ENCODE measurements around the gene ATP6V0D1. TPM values are rescaled to one million over a fixed set of nuclear protein-coding genes. Genes with fewer than 3 reads are reported as not detected.
"Not testable (repeated sequence)": the region's sequence is repeated elsewhere in the genome, so short reads cannot be mapped to it uniquely, and the experiment has no call there.

The ATP6V0D1 gene
- total RNA-seq, 2 donors from 2014 or later, result 79.7 to 95.7 TPM

DNA sequence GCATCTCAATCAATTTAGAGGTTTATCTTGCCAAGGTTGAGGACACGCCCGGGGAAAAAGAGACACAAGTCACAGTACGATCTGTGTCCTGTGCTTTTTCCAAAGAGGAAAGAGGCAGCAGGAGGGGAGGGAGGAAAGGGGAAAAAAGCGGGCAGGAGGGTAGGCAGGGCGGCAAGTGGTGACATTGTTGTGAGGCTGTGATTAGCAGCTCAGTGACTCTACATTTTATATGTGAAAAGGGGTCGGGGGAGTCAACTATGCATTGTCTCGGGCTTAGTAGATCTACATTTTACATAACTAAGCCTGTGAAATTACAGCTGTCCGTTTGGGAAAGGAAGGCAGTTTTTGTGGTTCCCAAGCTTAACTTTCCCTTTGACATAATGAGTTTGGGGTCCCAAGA lies 25.5 kb upstream of the ATP6V0D1 start:
- no peaks in the 10 kb centered on the region for H3K9me3 ChIP-seq
- no peaks in the 10 kb centered on the region for H3K36me3 ChIP-seq
- H3K27me3 ChIP-seq, result no peaks in the 10 kb centered on the region
- DNase-seq (ENCODE audit: low spot score), result no peak
- H3K4me3 ChIP-seq, result no peak overlapping the region
- no peak overlapping the region for H3K27ac ChIP-seq
- TF ChIP-seq, protein P1, sequence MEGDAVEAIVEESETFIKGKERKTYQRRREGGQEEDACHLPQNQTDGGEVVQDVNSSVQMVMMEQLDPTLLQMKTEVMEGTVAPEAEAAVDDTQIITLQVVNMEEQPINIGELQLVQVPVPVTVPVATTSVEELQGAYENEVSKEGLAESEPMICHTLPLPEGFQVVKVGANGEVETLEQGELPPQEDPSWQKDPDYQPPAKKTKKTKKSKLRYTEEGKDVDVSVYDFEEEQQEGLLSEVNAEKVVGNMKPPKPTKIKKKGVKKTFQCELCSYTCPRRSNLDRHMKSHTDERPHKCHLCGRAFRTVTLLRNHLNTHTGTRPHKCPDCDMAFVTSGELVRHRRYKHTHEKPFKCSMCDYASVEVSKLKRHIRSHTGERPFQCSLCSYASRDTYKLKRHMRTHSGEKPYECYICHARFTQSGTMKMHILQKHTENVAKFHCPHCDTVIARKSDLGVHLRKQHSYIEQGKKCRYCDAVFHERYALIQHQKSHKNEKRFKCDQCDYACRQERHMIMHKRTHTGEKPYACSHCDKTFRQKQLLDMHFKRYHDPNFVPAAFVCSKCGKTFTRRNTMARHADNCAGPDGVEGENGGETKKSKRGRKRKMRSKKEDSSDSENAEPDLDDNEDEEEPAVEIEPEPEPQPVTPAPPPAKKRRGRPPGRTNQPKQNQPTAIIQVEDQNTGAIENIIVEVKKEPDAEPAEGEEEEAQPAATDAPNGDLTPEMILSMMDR (IDR thresholded peaks at IDR 0.05), result no peak
- peaks cover 0 to 5% of the 10 kb centered on the region in 2 donors for H3K4me1 ChIP-seq

DNA sequence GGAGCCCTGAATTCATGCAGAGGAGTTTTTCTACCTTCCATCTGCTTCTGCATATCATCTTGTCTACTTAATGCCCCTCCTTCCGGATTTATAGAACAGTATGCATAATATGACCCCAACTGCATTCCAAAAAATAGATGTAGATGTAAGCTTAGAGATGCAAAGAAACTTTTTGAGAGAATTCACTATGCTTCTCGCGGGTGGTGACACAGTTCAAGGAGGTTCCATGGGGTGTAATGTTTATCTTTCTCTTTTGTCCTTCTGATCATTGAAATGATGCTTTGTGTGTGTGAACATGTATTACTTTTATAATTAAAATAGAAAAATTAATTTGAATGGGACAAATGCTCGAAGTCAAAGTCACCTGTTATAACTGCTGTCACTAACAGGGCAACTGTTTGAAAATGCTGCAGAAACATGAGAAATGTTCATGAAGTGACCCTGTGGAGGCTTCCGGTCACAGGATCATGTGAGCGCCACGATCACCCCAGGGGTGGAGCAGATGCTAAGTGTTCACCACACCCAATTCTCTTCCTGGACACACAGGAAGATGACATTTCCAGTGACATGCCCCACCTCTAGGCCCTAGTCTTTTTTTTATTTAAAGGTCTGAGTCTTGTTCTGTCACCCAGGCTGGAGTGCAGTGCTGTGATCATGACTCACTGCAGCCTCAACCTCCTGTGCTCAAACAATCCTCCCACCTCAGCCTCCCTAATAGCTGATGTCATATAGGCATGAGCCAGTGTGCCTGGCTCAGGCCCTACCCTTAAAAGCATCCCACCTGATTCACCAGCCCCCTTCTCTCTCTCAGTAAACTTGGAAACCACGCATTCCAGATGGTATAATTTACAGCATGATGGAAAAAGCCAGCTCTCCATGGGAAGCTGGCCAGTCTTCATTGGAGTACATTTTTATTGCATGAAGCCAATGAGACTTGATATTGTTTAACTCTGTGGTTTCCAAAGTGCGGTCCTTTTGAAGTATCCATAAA lies 23.4 kb upstream of the ATP6V0D1 start:
- Histone ChIP-seq H3K27me3 (no peaks in the 10 kb centered on the region), H3K27ac (peak overlapping the region; percentile 37 to 52), H3K36me3 (no peaks in the 10 kb centered on the region), H3K4me1 (peaks cover 0 to 5% of the 10 kb centered on the region in 2 donors), H3K4me3 (no peak overlapping the region), H3K9me3 (no peaks in the 10 kb centered on the region)
- DNase-seq (ENCODE audit: low spot score), result no peak
- TF ChIP-seq, protein P1 (IDR thresholded peaks at IDR 0.05), result no peak

DNA sequence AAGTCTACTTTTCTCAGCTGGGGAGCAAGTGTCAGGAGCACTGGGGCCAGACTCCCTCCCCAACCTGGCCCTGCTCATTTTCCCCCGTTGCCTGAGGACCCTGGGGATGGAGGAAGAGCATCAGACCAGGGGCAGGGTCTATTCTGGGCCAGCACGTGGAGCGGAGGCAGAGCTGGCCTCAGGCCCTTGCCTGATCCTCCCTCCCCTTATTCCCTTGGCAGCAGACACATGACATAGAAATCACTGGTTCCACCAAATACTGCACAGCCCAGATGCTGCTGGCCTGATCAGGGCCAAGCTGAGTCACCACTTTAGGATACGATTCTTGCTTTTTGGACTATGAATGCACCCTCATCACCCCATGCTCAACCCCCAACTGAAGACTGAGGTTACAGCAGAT lies 18.1 kb upstream of the ATP6V0D1 start:
- no peak overlapping the region for H3K27ac ChIP-seq

DNA sequence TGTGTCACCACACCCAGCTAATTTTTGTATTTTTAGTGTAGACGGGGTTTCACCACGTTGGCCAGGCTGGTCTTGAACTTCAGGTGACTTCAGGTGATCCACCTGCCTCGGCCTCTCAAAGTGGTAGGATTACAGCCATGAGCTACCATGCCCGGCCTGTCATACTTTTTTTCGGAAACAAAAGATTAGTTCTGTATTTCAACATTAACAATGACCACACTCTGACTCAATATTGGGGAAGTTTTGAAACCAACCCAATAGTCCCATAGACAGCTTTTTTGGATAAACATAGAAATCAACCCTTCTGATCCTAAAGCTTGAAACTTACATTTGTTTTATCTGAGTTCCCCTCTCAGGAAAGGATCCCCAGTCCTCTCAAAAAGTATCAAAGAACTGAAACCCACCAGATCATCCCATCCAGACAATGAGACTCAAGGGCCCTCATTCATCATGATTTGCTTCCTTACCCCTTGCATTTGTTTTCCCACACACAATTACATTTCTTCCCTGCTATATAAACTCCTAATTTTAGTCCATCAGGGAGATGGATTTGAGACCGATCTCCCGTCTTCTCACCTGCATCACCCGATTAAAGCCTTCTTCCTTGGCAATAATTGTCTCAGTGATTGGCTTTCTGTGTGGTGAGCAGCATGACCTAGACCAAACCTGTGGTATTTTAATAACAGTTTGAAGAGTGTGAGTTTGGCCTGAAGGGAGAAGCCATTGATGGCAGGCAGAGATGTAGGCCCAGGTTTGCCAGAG lies 9.6 kb upstream of the ATP6V0D1 start:
- no peaks in the 10 kb centered on the region for H3K9me3 ChIP-seq
- peak overlapping the region; percentile 16 to 27 for H3K27ac ChIP-seq
- H3K36me3 ChIP-seq, result no peaks in the 10 kb centered on the region
- DNase-seq (ENCODE audit: low spot score), result no peak
- TF ChIP-seq, protein P1 (IDR thresholded peaks at IDR 0.05), result no peak
- no peak overlapping the region for H3K4me3 ChIP-seq
- peaks cover 0 to 25% of the 10 kb centered on the region in 2 donors for H3K4me1 ChIP-seq
- H3K27me3 ChIP-seq, result no peaks in the 10 kb centered on the region

More for the DNA sequence above, 18.1 kb upstream of the ATP6V0D1 start:
- Histone ChIP-seq H3K9me3 (no peaks in the 10 kb centered on the region), H3K4me1 (peaks cover 0 to 4% of the 10 kb centered on the region in 2 donors), H3K27me3 (no peaks in the 10 kb centered on the region), H3K36me3 (no peaks in the 10 kb centered on the region), H3K4me3 (no peak overlapping the region)
- TF ChIP-seq, protein P1 (IDR thresholded peaks at IDR 0.05), result no peak
- DNase-seq (ENCODE audit: low spot score), result no peak

DNA sequence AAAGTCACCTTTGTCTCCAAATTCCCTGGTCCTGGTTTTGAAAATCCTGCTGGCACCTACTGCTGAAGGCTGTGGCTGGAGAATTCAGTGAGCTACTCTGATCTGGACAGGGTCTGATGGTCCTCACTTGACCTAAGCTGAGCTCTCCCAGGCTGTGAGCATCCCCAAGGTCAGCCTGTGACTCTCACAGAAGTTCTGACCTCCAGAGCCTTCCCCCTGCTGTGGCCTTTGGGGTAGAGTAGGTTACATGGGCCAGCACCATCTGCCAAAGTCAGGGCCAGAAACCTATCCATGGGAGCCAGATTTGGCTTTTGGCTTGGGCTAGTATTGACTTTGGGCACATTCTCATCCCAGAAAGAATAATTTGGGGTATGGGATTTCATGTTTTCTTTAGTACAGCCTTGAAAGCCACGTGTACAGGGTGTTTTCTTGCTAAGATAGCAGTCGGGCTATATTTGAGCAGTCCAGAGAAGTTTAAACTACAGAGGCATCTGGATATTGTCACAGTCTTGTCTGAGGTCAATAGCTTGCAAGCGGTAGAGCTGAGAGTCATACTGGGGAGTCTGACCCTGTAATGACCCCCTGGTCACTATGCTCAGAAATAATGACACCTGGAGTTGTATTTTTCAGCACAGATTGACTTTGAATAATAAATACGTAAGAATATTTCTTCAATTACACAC lies 8.6 kb upstream of the ATP6V0D1 start:
- peak overlapping the region in 1 of 2 donors; percentile 16 for H3K27ac ChIP-seq
- H3K4me1 ChIP-seq, result peaks cover 0 to 25% of the 10 kb centered on the region in 2 donors
- H3K36me3 ChIP-seq, result no peaks in the 10 kb centered on the region
- no peak for DNase-seq (ENCODE audit: low spot score)
- TF ChIP-seq, protein P1 (IDR thresholded peaks at IDR 0.05), result no peak
- H3K4me3 ChIP-seq, result no peak overlapping the region
- no peaks in the 10 kb centered on the region for H3K27me3 ChIP-seq
- no peaks in the 10 kb centered on the region for H3K9me3 ChIP-seq

DNA sequence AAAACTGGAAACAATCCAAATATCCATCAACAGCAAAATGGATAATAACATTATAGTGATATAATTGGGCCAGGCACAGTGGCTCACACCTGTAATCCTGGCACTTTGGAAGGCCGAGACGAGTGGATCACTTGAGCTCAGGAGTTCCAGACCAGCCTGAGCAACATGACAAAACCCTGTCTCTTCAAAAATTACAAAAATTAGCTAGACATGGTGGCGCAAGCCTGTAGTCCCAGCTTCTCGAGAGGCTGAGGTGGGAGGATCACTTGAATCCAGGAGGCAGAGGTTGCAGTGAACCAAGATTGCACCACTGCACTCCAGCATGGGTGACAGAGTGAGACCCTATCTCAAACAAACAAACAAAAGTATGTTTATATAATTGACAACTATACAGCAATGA lies 6.6 kb upstream of the ATP6V0D1 start:
- DNase-seq (ENCODE audit: low spot score); H3K4me3 ChIP-seq; H3K27me3 ChIP-seq; H3K9me3 ChIP-seq; H3K27ac ChIP-seq; H3K36me3 ChIP-seq: not testable (repeated sequence)
- H3K4me1 ChIP-seq, result peaks cover 0 to 31% of the 10 kb centered on the region in 2 donors

Measured in right atrium auricular region (tissue), 2 donors.